HepG2 (cell line): ENCODE measurements around the gene TIMM23. TPM values are rescaled to one million over a fixed set of nuclear protein-coding genes. Genes with fewer than 3 reads are reported as not detected.

ENCODE experiments used
- CEBPB ChIP-seq: IDR thresholded peaks from 2 replicates; pipeline ENCODE4 v1.6.1; 2011; ENCODE audit warnings: low read depth, low read length, improper control_type of control experiment, borderline replicate concordance
- GABPA ChIP-seq, 2 experiments: IDR thresholded peaks; 2 replicates each; pipeline ENCODE4 v1.6.1; 2011 to 2016; ENCODE audit warnings: low read depth in 2 of 2, low read length in 1 of 2, missing biosample characterization in 1 of 2, missing genetic modification characterization in 1 of 2
- GATAD2A ChIP-seq: IDR thresholded peaks from 2 replicates; pipeline ENCODE4 v1.6.1; 2016
- HCFC1 ChIP-seq: fragments of 150-350 bp; IDR thresholded peaks from 2 replicates; pipeline ENCODE4 v1.6.1; 2014; ENCODE audit warnings: low read depth, low read length
- IRF1 ChIP-seq: sonication (generic); formaldehyde crosslinking; IDR thresholded peaks from 2 replicates; pipeline ENCODE4 v1.4.0; 2020; ENCODE audit warnings: low read depth, mild to moderate bottlenecking, missing genetic modification reagents
- JUND ChIP-seq: sonication (generic); formaldehyde crosslinking; IDR thresholded peaks from 2 replicates; pipeline ENCODE4 v1.8.0; 2022; ENCODE audit warnings: mild to moderate bottlenecking, missing genetic modification reagents
- KAT7 ChIP-seq: IDR thresholded peaks from 2 replicates; pipeline ENCODE4 v1.6.1; 2018; ENCODE audit warnings: borderline replicate concordance, missing compliant biosample characterization
- PATZ1 ChIP-seq: sonication (generic); formaldehyde crosslinking; IDR thresholded peaks from 2 replicates; pipeline ENCODE4 v1.4.0; 2020; ENCODE audit warnings: missing genetic modification reagents
- PHB2 ChIP-seq: fragments of 450-650 bp; IDR thresholded peaks from 2 replicates; pipeline ENCODE4 v1.6.1; 2018; ENCODE audit not compliant: partially characterized antibody
- RFX5 ChIP-seq: IDR thresholded peaks from 2 replicates; pipeline ENCODE4 v1.6.1; 2011; ENCODE audit warnings: low read depth, low read length, improper control_type of control experiment
- RXRA ChIP-seq: sonication (generic); formaldehyde crosslinking; IDR thresholded peaks from 2 replicates; pipeline ENCODE4 v1.5.1; 2020; ENCODE audit warnings: missing genetic modification reagents
- SATB2 ChIP-seq: sonication (generic); formaldehyde crosslinking; IDR thresholded peaks from 2 replicates; pipeline ENCODE4 v1.5.0; 2020; ENCODE audit warnings: missing genetic modification reagents
- SNAPC5 ChIP-seq: sonication (generic); formaldehyde crosslinking; IDR thresholded peaks from 2 replicates; pipeline ENCODE4 v1.8.1; 2023; ENCODE audit warnings: mild to moderate bottlenecking, missing genetic modification reagents, borderline replicate concordance
- SRSF9 ChIP-seq: fragments of 200-400 bp; formaldehyde crosslinking; IDR thresholded peaks from 2 replicates; pipeline ENCODE4 v1.6.1; 2018; ENCODE audit warnings: borderline replicate concordance, mild to moderate bottlenecking, low read depth, low read length; ENCODE audit not compliant: insufficient read depth, poor library complexity, severe bottlenecking
- SUZ12 ChIP-seq: fragments of 150-350 bp; IDR thresholded peaks from 2 replicates; pipeline ENCODE4 v1.6.1; 2014; ENCODE audit warnings: low read depth, low read length
- TCF12 ChIP-seq, 2 experiments: fragments of 450-650 bp in 1 of 2; sonication (generic) in 1 of 2; formaldehyde crosslinking in 1 of 2; IDR thresholded peaks; 2 replicates each; pipeline versions ENCODE4 v1.6.1 to v1.8.0; 2017 to 2022; ENCODE audit warnings: antibody characterized with exemption in 1 of 2, mild to moderate bottlenecking in 1 of 2, missing genetic modification reagents in 1 of 2, moderate library complexity in 1 of 2
- TEAD2 ChIP-seq: sonication (generic); formaldehyde crosslinking; IDR thresholded peaks from 2 replicates; pipeline ENCODE4 v1.9.0; 2021; ENCODE audit warnings: missing genetic modification reagents
- TRIM24 ChIP-seq: sonication (generic); formaldehyde crosslinking; IDR thresholded peaks from 2 replicates; pipeline ENCODE4 v1.8.0; 2022; ENCODE audit warnings: mild to moderate bottlenecking, missing genetic modification reagents
- YEATS2 ChIP-seq: sonication (generic); formaldehyde crosslinking; IDR thresholded peaks from 2 replicates; pipeline ENCODE4 v1.4.0; 2020; ENCODE audit warnings: missing genetic modification reagents, borderline replicate concordance
- ZBTB34 ChIP-seq: sonication (generic); formaldehyde crosslinking; IDR thresholded peaks from 2 replicates; pipeline ENCODE4 v1.8.0; 2022; ENCODE audit warnings: mild to moderate bottlenecking, missing genetic modification reagents
- ZNF253 ChIP-seq: sonication (generic); formaldehyde crosslinking; IDR thresholded peaks from 2 replicates; pipeline ENCODE4 v1.8.0; 2022; ENCODE audit warnings: mild to moderate bottlenecking, missing genetic modification reagents, borderline replicate concordance
- ZNF414 ChIP-seq: sonication (generic); formaldehyde crosslinking; IDR thresholded peaks from 2 replicates; pipeline ENCODE4 v1.5.0; 2020; ENCODE audit warnings: missing genetic modification reagents
- ZNF431 ChIP-seq: sonication (generic); formaldehyde crosslinking; IDR thresholded peaks from 2 replicates; pipeline ENCODE4 v1.9.0; 2022; ENCODE audit warnings: missing genetic modification reagents, low read depth, mild to moderate bottlenecking, borderline replicate concordance
- ZNF567 ChIP-seq: sonication (generic); formaldehyde crosslinking; IDR thresholded peaks from 2 replicates; pipeline ENCODE4 v1.8.1; 2023; ENCODE audit warnings: mild to moderate bottlenecking, missing genetic modification reagents, borderline replicate concordance
- ZNF660 ChIP-seq: sonication (generic); formaldehyde crosslinking; IDR thresholded peaks from 2 replicates; pipeline ENCODE4 v1.5.1; 2020; ENCODE audit warnings: mild to moderate bottlenecking, low read depth, missing genetic modification reagents, borderline replicate concordance
- polyA plus RNA-seq, 8 experiments: library from polyadenylated mRNA; depleted of rRNA in 3 of 8; stranded (reverse) in 7 of 8; unstranded in 1 of 8; fragments of >200 nt; fragmentation: Illumina TruSeq in 4 of 8; extraction: Trizol in 4 of 8; gene quantifications; 2 replicates each; pipeline versions ENCODE4 v1.2.1 to v1.2.3, GENCODE V29; 2011 to 2016; ENCODE audit warnings: low read depth in 4 of 8, missing spikeins in 1 of 8, mixed read lengths in 1 of 8; ENCODE audit not compliant: insufficient read depth in 1 of 8
- total RNA-seq, 5 experiments: library from RNA; depleted of rRNA; stranded (reverse); fragments of >200 nt; fragmentation: Illumina TruSeq; extraction: Trizol; gene quantifications; 2 replicates each; pipeline ENCODE4 v1.2.3, GENCODE V29; 2016; ENCODE audit warnings: low read depth in 1 of 5

The TIMM23 gene
- total and polyA plus RNA-seq, 2 of the 13 experiments (the other 11 are each of a cell fraction or from before 2014, with no cell fraction given) = 80.2 to 98.6 TPM

GRCh38 chr10:46022978-46023702, 50.9 kb downstream of the TIMM23 start (continued):
- TF ChIP-seq GATAD2A (peak; percentile 66), CEBPB (0 out of 2 replicates have a peak, but pooled peaks have one; percentile 1), GABPA (IDR thresholded peaks at IDR 0.05; ENCODE audit: low read depth, low read length) (no peak), GABPA (CRISPR knock-in tag; IDR thresholded peaks at IDR 0.05; ENCODE audit: low read depth) (no peak), JUND (CRISPR knock-in tag) (no peak; the same call in 1 of the 2 replicates), TEAD2 (CRISPR knock-in tag) (no peak), RFX5 (peak; percentile 39; the same call in 1 of the 2 replicates), ZBTB34 (peak; percentile 17; the same call in 1 of the 2 replicates), SRSF9 (no peak), TRIM24 (CRISPR knock-in tag) (no peak), PHB2 (no peak), KAT7 (CRISPR knock-in tag) (peak; percentile 92), ZNF660 (CRISPR knock-in tag) (no peak), TCF12 (IDR thresholded peaks at IDR 0.05) (no peak), TCF12 (CRISPR knock-in tag; IDR thresholded peaks at IDR 0.05) (0 out of 2 replicates have a peak, but pooled peaks have one; percentile 45), ZNF567 (CRISPR knock-in tag) (0 out of 2 replicates have a peak, but pooled peaks have one; percentile 61), ZNF414 (CRISPR knock-in tag) (peak; percentile 96), SUZ12 (no peak), ZNF431 (CRISPR knock-in tag) (0 out of 2 replicates have a peak, but pooled peaks have one; percentile 49), ZNF253 (CRISPR knock-in tag) (peak; percentile 83; the same call in 1 of the 2 replicates), IRF1 (no peak), HCFC1 (no peak), RXRA (CRISPR knock-in tag) (peak; percentile 95), SNAPC5 (CRISPR knock-in tag) (no peak), PATZ1 (peak; percentile 98), SATB2 (CRISPR knock-in tag) (peak; percentile 52; the same call in 1 of the 2 replicates), YEATS2 (CRISPR knock-in tag) (peak; percentile 73)
